SW480 (cell line): ENCODE measurements around the gene MEF2D.

Experiments used
- DNase-seq: peaks from one replicate; pipeline ENCODE4 v3.0.0-alpha.2; 2016; ENCODE audit warnings: low spot score

MEF2D gene

GRCh38 chr1:156468693-156469345, 31.8 kb downstream of the MEF2D start:
- no peak for DNase-seq

GRCh38 chr1:156467906-156468305, 32.7 kb downstream of the MEF2D start:
- DNase-seq: no peak

DNA sequence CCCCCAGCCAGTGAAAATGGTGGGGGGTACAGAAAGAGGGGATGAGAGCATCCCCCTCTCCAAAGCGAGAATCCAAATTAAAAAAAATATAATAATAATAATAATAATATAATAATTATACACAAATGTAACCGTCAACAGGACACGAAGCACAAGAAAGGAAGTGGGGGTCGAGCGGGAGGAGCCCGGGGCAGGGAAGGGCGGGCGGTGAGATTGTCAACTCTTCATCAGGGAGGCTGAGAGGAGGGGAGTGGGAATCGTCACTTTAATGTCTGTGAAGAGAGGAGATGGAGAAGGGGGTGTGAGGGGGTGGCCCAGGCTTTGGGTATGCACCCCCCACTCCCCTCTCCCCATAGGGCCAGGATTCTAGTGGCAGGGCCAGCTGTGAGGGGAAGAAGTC, 33.2 kb downstream of the MEF2D start:
- DNase-seq: no peak

DNA sequence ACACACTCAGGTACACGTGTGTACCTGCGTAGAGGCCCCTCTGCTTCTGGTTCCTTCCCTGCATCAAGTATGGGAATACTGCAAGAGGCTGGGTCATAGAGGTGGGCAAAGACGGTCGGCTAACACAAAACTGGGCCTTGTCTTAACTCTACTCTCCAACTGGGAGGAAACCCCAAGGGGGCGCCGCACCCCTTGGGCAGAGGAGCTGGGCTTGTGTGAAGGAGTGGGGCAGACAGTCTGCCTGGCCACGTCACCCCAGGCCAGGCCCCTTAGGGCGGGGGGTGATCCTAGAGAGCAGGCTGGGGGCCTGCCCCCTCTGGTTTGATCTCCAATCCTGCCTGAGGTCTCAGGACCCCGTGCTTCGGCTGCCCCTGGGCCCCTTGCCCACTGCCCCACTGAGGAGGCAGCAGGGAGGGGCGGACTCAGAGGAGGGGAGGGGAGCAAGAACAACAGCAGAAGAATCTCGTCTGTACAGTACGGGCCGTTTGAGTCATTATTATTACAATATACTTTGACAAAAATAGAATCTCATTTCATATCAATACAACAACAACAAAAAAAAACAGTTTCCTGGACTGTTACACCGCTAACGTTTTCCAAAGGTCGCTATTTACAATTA, 34.7 kb downstream of the MEF2D start:
- no peak for DNase-seq

- DNase-seq: no peak
Measured at GRCh38 chr1:156464825-156465452, 35.6 kb downstream of the MEF2D start.

GRCh38 chr1:156464335-156464734, 36.2 kb downstream of the MEF2D start:
- DNase-seq: no peak

- no peak for DNase-seq
Measured at GRCh38 chr1:156463874-156464273, 36.7 kb downstream of the MEF2D start.

- no peak for DNase-seq
Measured at GRCh38 chr1:156462954-156463795, 37.4 kb downstream of the MEF2D start.

GRCh38 chr1:156461781-156462647, 38.6 kb downstream of the MEF2D start:
- DNase-seq: no peak

DNA sequence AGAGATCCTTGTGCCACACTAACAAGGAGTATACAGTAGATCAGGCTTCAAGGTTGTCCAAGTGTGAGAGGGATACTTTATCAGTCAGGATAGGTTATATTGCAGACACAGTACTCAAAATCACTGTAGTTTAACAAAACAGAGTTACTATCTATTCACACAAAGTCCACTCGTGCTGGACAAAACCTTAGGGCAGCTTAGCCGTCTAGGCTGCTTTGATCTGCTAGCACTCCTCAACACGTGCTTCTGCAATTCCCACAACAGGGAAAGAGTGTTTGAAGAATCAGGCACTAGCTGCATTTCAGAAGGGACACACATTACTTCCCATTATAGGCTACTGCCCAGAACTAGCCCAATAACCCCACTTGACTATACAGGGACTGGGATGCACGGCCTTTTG, 39.5 kb downstream of the MEF2D start:
- no peak for DNase-seq

GRCh38 chr1:156460525-156460924, 40.0 kb downstream of the MEF2D start:
- no peak for DNase-seq

GRCh38 chr1:156458181-156458503, 42.4 kb downstream of the MEF2D start:
- no peak for DNase-seq

- DNase-seq: peak; percentile 96
Measured at GRCh38 chr1:156456625-156457465, 43.7 kb downstream of the MEF2D start.

GRCh38 chr1:156455362-156455761, 45.2 kb downstream of the MEF2D start:
- DNase-seq: no peak

DNA sequence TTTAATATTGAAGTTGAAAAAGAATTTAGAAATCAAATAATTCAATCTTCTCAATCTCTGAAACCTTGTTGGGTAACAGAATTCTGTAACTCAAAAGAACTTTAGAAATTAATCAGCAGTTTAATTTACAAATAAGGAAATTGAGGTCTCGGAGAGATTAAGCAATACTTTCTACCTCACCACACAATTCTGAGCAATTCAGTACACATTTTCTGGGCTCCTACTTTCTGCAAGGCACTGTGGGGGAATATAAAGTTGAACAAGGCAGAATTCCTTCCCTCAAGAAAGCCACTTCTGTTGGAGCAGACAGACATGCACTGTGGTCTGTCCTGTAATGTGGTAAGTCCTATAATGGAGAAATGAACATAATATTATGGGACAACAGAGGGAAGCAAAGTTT, 47.7 kb downstream of the MEF2D start:
- no peak for DNase-seq

- no peak for DNase-seq
Measured at GRCh38 chr1:156451505-156452160, 48.9 kb downstream of the MEF2D start.

DNA sequence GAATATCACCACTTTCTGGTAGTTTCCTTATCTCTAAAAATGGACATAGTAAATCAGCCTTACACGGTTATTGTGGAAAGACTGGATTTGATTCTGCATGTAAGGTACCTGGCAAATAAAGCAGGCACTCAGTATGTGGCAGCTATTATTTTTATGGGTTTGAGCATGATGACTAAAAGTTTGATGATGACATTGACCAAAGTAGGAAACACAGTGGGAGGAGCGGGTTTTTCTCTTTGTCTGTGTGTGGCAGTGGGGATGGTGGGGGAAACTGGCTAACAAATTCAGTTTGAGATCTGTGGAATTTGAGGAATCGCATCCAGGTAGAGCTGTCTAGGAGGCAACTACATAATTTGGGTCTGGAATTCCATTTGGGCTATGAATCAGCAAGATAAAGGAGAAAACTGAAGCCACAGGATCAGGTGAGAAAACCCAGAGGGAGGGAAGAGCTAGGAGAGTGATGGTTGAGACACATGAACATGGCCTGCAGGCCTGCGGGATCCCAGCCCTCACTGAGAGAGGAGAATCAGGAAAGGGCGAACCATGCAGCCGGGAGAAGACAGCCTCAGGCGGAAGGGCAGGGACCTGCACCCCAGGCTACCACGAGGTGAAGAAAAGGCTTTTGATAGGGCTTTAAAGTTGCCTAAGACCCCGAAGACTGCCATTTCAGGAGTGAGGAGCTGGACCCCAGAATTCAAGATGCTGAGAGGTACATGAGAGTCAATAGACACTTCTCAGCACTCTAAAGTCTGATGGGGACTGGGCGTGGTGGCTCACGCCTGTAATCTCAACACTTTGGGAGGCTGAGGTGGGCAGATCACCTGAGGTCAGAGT, 52.2 kb downstream of the MEF2D start:
- DNase-seq: peak; percentile 42

DNA sequence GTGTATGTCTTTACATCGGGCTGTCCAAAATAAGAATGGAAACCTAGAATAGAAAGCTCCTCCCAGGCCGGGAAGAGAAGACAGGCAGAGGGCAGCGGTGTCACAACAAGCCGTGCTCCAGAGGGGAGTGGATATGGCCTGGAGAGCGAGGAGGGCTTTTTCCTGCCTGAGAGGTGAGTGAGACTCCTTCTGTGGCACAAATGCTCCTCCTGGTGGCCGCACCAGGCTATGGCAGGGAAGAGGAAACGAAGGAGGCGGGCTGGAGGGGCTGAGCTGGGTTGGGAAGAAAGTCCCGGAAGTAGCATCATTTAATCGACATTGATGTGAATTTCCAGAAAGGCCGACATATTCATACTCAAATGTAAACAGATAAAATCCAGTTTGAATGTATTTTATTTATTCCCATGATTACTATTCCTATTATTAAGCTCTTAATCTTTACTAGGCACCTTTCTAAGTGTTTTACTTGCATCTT, 54.7 kb downstream of the MEF2D start:
- DNase-seq: peak; percentile 79

DNA sequence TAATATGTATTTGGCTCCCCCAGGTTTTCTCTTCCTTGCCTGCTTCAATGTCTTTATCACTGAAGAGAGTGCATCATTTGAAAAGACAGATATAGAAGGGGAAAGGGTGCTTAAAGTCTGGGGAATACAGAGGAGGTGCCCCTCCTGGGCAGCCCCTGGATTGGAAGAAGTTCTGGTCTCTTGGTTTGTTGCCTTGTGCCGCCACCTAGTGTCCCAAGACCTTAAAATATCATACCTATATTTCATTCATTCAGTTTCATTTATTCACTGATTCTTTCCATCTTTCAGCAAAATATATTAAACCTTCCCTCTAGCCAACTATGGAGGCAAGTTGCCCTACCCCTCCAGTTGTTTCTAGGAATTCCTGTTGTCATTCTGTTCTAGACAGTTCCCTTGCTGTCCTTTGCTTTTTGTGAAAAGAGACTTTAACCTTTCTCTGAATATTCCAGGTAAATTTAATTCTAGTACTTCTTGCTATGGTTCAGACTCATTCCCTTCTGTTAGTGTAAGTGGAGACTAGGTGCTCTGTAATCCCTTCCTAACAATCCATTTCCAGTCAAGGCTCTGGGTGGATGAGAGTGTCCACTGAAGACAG, 56.1 kb downstream of the MEF2D start:
- peak; percentile 36 for DNase-seq
